Stomach (tissue), 4 donors: Measurements from ENCODE around the gene SLC22A2.

Experiments used
- EP300 ChIP-seq: sonication (generic); formaldehyde crosslinking; IDR thresholded peaks from one replicate; pipeline ENCODE4 v1.6.1; 2017; ENCODE audit warnings: antibody characterized with exemption
- POLR2A ChIP-seq, 4 donors: fragments of 450-650 bp; IDR thresholded peaks; one replicate each; pipeline ENCODE4 v1.6.1; 2016; ENCODE audit warnings: antibody characterized with exemption in 4 of 4, control low read depth in 2 of 4, mild to moderate bottlenecking in 1 of 4, moderate library complexity in 1 of 4
- POLR2AphosphoS5 ChIP-seq, 3 donors: sonication (generic); formaldehyde crosslinking; IDR thresholded peaks; one replicate each; pipeline ENCODE4 v1.6.1; 2016; ENCODE audit warnings: antibody characterized with exemption in 3 of 3
- TF ChIP-seq, protein P1 (sequence below), 7 experiments: fragments of 450-650 bp in 4 of 7; fragments of 200-600 bp in 3 of 7; sonication (generic) in 3 of 7; IDR thresholded peaks; one replicate each; pipeline ENCODE4 v1.5.1; 2016 to 2019; ENCODE audit warnings: antibody characterized with exemption in 7 of 7, control low read depth in 2 of 7, mild to moderate bottlenecking in 1 of 7

DNA sequence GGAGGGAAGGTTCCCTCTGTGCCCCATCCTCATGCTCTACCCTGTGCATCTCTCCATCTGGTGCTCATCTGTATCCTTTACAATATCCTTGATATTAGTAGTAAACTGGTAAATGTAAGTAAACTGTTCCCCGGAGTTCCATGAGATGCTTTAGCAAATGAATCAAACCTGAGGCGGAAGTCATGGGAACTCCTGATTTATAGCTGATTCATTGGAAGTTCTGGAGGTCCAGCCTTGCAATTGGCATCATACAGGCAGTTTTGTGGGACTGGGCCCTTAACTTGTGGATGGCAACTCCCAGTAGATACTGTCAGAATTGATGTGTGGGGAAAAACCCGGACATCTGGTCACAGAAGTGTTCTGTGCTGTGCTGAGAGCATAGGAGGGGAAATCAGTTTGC lies 11.2 kb upstream of the SLC22A2 start:
- TF ChIP-seq, protein P1, sequence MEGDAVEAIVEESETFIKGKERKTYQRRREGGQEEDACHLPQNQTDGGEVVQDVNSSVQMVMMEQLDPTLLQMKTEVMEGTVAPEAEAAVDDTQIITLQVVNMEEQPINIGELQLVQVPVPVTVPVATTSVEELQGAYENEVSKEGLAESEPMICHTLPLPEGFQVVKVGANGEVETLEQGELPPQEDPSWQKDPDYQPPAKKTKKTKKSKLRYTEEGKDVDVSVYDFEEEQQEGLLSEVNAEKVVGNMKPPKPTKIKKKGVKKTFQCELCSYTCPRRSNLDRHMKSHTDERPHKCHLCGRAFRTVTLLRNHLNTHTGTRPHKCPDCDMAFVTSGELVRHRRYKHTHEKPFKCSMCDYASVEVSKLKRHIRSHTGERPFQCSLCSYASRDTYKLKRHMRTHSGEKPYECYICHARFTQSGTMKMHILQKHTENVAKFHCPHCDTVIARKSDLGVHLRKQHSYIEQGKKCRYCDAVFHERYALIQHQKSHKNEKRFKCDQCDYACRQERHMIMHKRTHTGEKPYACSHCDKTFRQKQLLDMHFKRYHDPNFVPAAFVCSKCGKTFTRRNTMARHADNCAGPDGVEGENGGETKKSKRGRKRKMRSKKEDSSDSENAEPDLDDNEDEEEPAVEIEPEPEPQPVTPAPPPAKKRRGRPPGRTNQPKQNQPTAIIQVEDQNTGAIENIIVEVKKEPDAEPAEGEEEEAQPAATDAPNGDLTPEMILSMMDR (IDR thresholded peaks at IDR 0.05), result no peak
- no peak for TF ChIP-seq POLR2A (IDR thresholded peaks at IDR 0.05)
- TF ChIP-seq POLR2AphosphoS5 (IDR thresholded peaks at IDR 0.05), result no peak
- TF ChIP-seq EP300, result no peak
